CD14-positive monocyte (primary cell): ENCODE data around the gene TAS1R1. TPM values are rescaled to one million over a fixed set of nuclear protein-coding genes. Genes with fewer than 3 reads are reported as not detected.

Experiments
- DNase-seq, 3 donors: peaks; one replicate each; pipeline ENCODE4 v3.0.0-alpha.2; 2011 to 2022
- H2AFZ ChIP-seq: 2 replicates; pipeline ENCODE4 v1.6.0; 2012; ENCODE audit warnings: mild to moderate bottlenecking, low read depth, low read length, inconsistent platforms; ENCODE audit not compliant: insufficient read depth, poor library complexity, severe bottlenecking
- H3K27ac ChIP-seq, 2 donors: 1 replicate in 1 of 2; 2 replicates in 1 of 2; pipeline ENCODE4 v1.5.1; 2012 to 2013; ENCODE audit warnings: low read length in 2 of 2, control low read depth in 1 of 2, inconsistent platforms in 1 of 2, low read depth in 1 of 2, mild to moderate bottlenecking in 1 of 2
- H3K27me3 ChIP-seq, 2 donors: one replicate each; pipeline versions ENCODE4 v1.6.0 to v1.6.1; 2011 to 2013; ENCODE audit warnings: low read length in 2 of 2; ENCODE audit not compliant: control insufficient read depth in 2 of 2, insufficient read depth in 2 of 2
- H3K36me3 ChIP-seq, 2 donors: replicated peaks in 1 of 2; 1 replicate in 1 of 2; 2 replicates in 1 of 2; pipeline versions ENCODE4 v1.5.1 to v1.6.1; 2012 to 2013; ENCODE audit warnings: low read length in 2 of 2, control low read depth in 1 of 2, inconsistent platforms in 1 of 2, mild to moderate bottlenecking in 1 of 2; ENCODE audit not compliant: insufficient read depth in 2 of 2, control insufficient read depth in 1 of 2
- H3K4me1 ChIP-seq, 2 donors: 1 replicate in 1 of 2; 2 replicates in 1 of 2; pipeline versions ENCODE4 v1.5.1 to v1.6.1; 2012 to 2013; ENCODE audit warnings: low read length in 2 of 2, control low read depth in 1 of 2, inconsistent platforms in 1 of 2, mild to moderate bottlenecking in 1 of 2, moderate library complexity in 1 of 2; ENCODE audit not compliant: insufficient read depth in 2 of 2, control insufficient read depth in 1 of 2
- H3K4me2 ChIP-seq: replicated peaks from 2 replicates; pipeline ENCODE3; 2012; ENCODE audit warnings: low read length, moderate library complexity, mild to moderate bottlenecking; ENCODE audit not compliant: poor library complexity, severe bottlenecking; ENCODE audit errors: extremely low read depth
- H3K4me3 ChIP-seq, 3 experiments: fragments of 200-600 bp in 1 of 3; sonication (generic) in 1 of 3; replicated peaks in 1 of 3; 1 replicate in 2 of 3; 2 replicates in 1 of 3; pipeline ENCODE4 v1.5.1; 2011 to 2013; ENCODE audit warnings: low read length in 3 of 3, mild to moderate bottlenecking in 3 of 3, control low read depth in 2 of 3, low read depth in 2 of 3, inconsistent platforms in 1 of 3, moderate library complexity in 1 of 3
- H3K79me2 ChIP-seq: 2 replicates; pipeline ENCODE4 v1.6.0; 2012; ENCODE audit warnings: mild to moderate bottlenecking, control low read depth, inconsistent platforms, low read length, moderate library complexity; ENCODE audit not compliant: insufficient read depth
- H3K9ac ChIP-seq: 2 replicates; pipeline ENCODE4 v1.6.0; 2017; ENCODE audit warnings: low read length, mild to moderate bottlenecking; ENCODE audit not compliant: insufficient read depth, poor library complexity, severe bottlenecking
- H3K9me3 ChIP-seq, 2 donors: replicated peaks in 1 of 2; 1 replicate in 1 of 2; 2 replicates in 1 of 2; pipeline versions ENCODE4 v1.5.1 to v1.6.1; 2012 to 2013; ENCODE audit warnings: low read length in 2 of 2, control low read depth in 1 of 2; ENCODE audit not compliant: control insufficient read depth in 1 of 2, insufficient read depth in 1 of 2
- H4K20me1 ChIP-seq: 2 replicates; pipeline ENCODE4 v1.6.0; 2012; ENCODE audit warnings: mild to moderate bottlenecking, low read length, control low read depth, moderate library complexity; ENCODE audit not compliant: insufficient read depth
- H3K27ac Mint-ChIP-seq, 7 donors: one replicate each; pipeline ENCODE4 v1.8.0; 2020; ENCODE audit warnings: mild to moderate bottlenecking in 7 of 7, mixed read lengths in 7 of 7, moderate library complexity in 6 of 7, inconsistent platforms in 2 of 7
- H3K27me3 Mint-ChIP-seq, 3 donors: one replicate each; pipeline ENCODE4 v1.8.0; 2021 to 2022; ENCODE audit warnings: low read depth in 3 of 3, mild to moderate bottlenecking in 3 of 3, mixed read lengths in 3 of 3, moderate library complexity in 3 of 3, inconsistent platforms in 1 of 3
- H3K36me3 Mint-ChIP-seq, 2 donors: one replicate each; pipeline ENCODE4 v1.8.0; 2020; ENCODE audit warnings: mixed read lengths in 2 of 2, inconsistent platforms in 1 of 2, mild to moderate bottlenecking in 1 of 2
- H3K4me1 Mint-ChIP-seq: one replicate; pipeline ENCODE4 v1.8.0; 2020; ENCODE audit warnings: mild to moderate bottlenecking, mixed read lengths
- H3K4me3 Mint-ChIP-seq, 2 donors: one replicate each; pipeline ENCODE4 v1.8.0; 2020; ENCODE audit warnings: mild to moderate bottlenecking in 2 of 2, mixed read lengths in 2 of 2, moderate library complexity in 1 of 2
- H3K9me3 Mint-ChIP-seq, 7 donors: one replicate each; pipeline ENCODE4 v1.8.0; 2020 to 2022; ENCODE audit warnings: mixed read lengths in 7 of 7, mild to moderate bottlenecking in 6 of 7, moderate library complexity in 6 of 7, inconsistent platforms in 2 of 7
- WGBS: methylation state at CpG from one replicate; pipeline ENCODE4 v1.1.5; 2013; ENCODE audit warnings: missing lambda C conversion rate; ENCODE audit not compliant: insufficient coverage; 5-methylcytosine and 5-hydroxymethylcytosine counted together
- intact Hi-C, 2 donors: fragments of 100-400 bp; cut with micrococcal nuclease; formaldehyde crosslinking; loops; one replicate each; pipeline versions ENCODE4 v1.15.0 to v1.15.1; 2023
- polyA plus RNA-seq, 3 donors: library from polyadenylated mRNA; depleted of rRNA in 1 of 3; unstranded in 2 of 3; stranded (reverse) in 1 of 3; fragments of 300-500 nt in 2 of 3; fragments of >200 nt in 1 of 3; fragmentation: Illumina TruSeq in 2 of 3; gene quantifications; 1 replicate in 2 of 3; 2 replicates in 1 of 3; pipeline ENCODE4 v1.2.3, GENCODE V29; 2012 to 2021
- TF ChIP-seq, protein P1 (sequence below): fragments of 200-600 bp; IDR thresholded peaks from one replicate; pipeline ENCODE4 v1.8.0; 2022; ENCODE audit warnings: antibody characterized with exemption, mild to moderate bottlenecking

TAS1R1 gene
- polyA plus RNA-seq, 3 donors, result not detected

DNA sequence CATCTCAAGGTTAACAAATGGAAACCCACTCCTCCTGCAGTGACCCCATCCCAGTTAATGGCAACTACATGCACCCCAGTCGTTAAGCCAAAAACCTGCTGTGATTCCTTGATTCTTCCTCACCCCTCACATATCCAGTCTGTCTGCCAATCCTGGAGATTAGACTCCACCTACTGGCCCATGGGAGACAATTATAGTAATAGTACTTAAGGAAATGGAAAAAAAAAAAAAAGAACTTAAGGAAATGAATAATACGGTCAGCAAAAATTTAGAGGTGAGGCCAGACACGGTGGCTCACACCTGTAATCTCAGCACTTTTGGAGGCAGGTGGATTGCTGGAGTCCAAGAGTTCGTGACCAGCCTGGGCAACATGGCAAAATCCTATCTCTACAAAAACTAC is 7.8 kb upstream of the TAS1R1 start:
- no peak overlapping the region for H3K9ac ChIP-seq
- Mint-ChIP-seq H3K36me3 (peaks cover 57 to 93% of the 10 kb centered on the region in 2 donors), H3K4me3 (no peak overlapping the region), H3K27me3 (no peaks in the 10 kb centered on the region), H3K27ac (peak overlapping the region in 4 of 7 donors; percentile 27 to 60 (median 40)), H3K4me1 (peaks cover 18% of the 10 kb centered on the region), H3K9me3 (peaks cover 0 to 1% (median 0%) of the 10 kb centered on the region in 7 donors)
- H3K36me3 ChIP-seq, result peaks cover 55 to 79% of the 10 kb centered on the region in 2 donors
- H3K4me2 ChIP-seq, result no peak overlapping the region
- no peaks in the 10 kb centered on the region for H3K79me2 ChIP-seq
- H4K20me1 ChIP-seq, result peaks cover 8% of the 10 kb centered on the region
- no peak overlapping the region for H2AFZ ChIP-seq
- no peaks in the 10 kb centered on the region for H3K9me3 ChIP-seq
- no peaks in the 10 kb centered on the region for H3K27me3 ChIP-seq
- DNase-seq, result no peak
- TF ChIP-seq, protein P1, sequence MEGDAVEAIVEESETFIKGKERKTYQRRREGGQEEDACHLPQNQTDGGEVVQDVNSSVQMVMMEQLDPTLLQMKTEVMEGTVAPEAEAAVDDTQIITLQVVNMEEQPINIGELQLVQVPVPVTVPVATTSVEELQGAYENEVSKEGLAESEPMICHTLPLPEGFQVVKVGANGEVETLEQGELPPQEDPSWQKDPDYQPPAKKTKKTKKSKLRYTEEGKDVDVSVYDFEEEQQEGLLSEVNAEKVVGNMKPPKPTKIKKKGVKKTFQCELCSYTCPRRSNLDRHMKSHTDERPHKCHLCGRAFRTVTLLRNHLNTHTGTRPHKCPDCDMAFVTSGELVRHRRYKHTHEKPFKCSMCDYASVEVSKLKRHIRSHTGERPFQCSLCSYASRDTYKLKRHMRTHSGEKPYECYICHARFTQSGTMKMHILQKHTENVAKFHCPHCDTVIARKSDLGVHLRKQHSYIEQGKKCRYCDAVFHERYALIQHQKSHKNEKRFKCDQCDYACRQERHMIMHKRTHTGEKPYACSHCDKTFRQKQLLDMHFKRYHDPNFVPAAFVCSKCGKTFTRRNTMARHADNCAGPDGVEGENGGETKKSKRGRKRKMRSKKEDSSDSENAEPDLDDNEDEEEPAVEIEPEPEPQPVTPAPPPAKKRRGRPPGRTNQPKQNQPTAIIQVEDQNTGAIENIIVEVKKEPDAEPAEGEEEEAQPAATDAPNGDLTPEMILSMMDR, result no peak
- 40% methylated on average over 1 of the region's 4 CpGs for WGBS
- H3K4me3 ChIP-seq, result no peak overlapping the region
- H3K27ac ChIP-seq, result no peak overlapping the region
- intact Hi-C loops, result loop anchor here in 1 of 2 donors (5.0 kb wide), 1 partner anchor 385 kb away; no protein-coding TSS in a partner anchor
- H3K4me1 ChIP-seq, result peaks cover 6 to 7% of the 10 kb centered on the region in 2 donors

DNA sequence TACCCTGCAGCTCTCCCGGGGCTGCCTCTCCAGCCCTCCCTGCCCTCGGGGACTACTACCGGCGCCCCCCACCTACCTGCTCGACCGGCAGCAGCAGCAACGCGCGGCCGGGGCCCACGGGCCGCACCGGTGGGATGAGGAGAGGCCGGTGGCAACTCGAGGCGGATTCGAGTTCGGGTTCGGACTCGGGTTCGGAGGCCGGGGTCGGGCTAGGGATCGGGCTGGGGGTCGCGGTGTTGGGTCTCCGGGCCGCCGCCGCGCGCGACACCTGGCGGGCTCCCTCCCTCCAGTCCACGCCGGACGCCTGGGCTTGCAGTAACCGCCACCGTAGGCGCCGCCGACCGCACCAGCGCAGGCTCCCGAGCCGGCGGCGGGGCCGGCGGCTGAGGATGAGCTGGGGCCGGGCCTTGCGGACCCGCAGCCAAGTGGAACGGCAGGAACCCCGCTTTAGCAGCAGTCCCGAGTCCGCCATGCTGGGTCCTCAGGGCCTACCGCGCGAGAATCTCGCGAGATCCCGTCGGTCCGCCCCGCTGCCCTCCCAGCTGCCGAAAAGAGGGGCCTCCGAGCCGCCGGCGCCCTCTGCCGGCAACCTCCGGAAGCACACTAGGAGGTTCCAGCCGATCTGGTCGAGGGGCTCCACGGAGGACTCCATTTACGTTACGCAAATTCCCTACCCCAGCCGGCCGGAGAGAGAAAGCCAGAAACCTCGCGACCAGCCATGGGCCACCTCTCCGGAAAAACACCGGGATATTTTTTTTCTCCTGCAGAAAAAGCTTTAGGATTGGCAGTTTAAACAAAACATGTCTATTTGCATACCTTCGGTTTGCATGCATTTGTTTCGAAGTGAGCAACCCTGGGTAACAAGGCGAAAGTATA is 838 bp upstream of the TAS1R1 start, which contains the start of gene NOL9:
TSS of gene NOL9 (minus strand) at position 483 of the 876 bp plus-strand sequence. CDS start at position 472, 11 bp downstream.
- no peaks in the 10 kb centered on the region for H3K9me3 ChIP-seq
- H3K4me1 Mint-ChIP-seq, result peaks cover 11% of the 10 kb centered on the region
- peak within 1 kb of the TSS; percentile 98 for H3K9ac ChIP-seq
- H3K4me2 ChIP-seq, result peak within 1 kb of the TSS; percentile 96
- H3K36me3 Mint-ChIP-seq, result peaks cover 9 to 29% of the 10 kb centered on the region in 2 donors
- no peaks in the 10 kb centered on the region for H3K27me3 ChIP-seq
- H3K36me3 ChIP-seq, result peaks cover 10 to 13% of the 10 kb centered on the region in 2 donors
- intact Hi-C loops, result loop anchor here in 1 of 2 donors (2.0 to 10.0 kb wide), 3 partner anchors 71 to 159 kb away; partner anchors contain the start of genes ACOT7, DNAJC11 and THAP3
- H3K27ac ChIP-seq, result peak within 1 kb of the TSS in 1 of 2 donors; percentile 83
- 2% methylated on average over 82 of the region's 87 CpGs for WGBS
- DNase-seq, result peak; percentile 91 to 93 (median 91)
- H3K9me3 Mint-ChIP-seq, result no peaks in the 10 kb centered on the region
- peaks cover 16% of the 10 kb centered on the region for H3K79me2 ChIP-seq
- peak within 1 kb of the TSS; percentile 76 to 94 (median 87) for H3K4me3 ChIP-seq
- peak within 1 kb of the TSS; percentile 35 to 82 (median 43) for H3K27ac Mint-ChIP-seq
- peak within 1 kb of the TSS; percentile 73 to 88 for H3K4me3 Mint-ChIP-seq
- peak within 1 kb of the TSS; percentile 98 for H2AFZ ChIP-seq
- H3K27me3 Mint-ChIP-seq, result peaks cover 0 to 1% (median 0%) of the 10 kb centered on the region in 3 donors
- TF ChIP-seq, protein P1, result peak; percentile 95
- peaks cover 14 to 22% of the 10 kb centered on the region in 2 donors for H3K4me1 ChIP-seq
- no peaks in the 10 kb centered on the region for H4K20me1 ChIP-seq
